HG03103 (cell line): ENCODE results near the gene OR51S1.
"Not testable (repeated sequence)": the region's sequence is repeated elsewhere in the genome, so short reads cannot be mapped to it uniquely, and the experiment has no call there.

Source experiments
- ATAC-seq: cut with Tn5 transposase; IDR thresholded peaks from one replicate; pipeline ENCODE4 v1.9.1; 2021; ENCODE audit warnings: low read depth; ENCODE audit not compliant: unreplicated experiment

Gene OR51S1

GRCh38 chr11:4809246-4809645, 39.8 kb downstream of the OR51S1 start:
- ATAC-seq = no peak

- no peak for ATAC-seq
Observed at GRCh38 chr11:4808476-4808875, 40.5 kb downstream of the OR51S1 start.

GRCh38 chr11:4804280-4804679, 44.7 kb downstream of the OR51S1 start, which contains the start of gene OR52R1:
OR52R1 (minus strand) TSS chr11:4804380; CDS start chr11:4804380, 0 bp downstream.
- no peak for ATAC-seq

GRCh38 chr11:4801316-4801715, 47.7 kb downstream of the OR51S1 start:
- not testable (repeated sequence) for ATAC-seq

GRCh38 chr11:4798427-4799183, 50.4 kb downstream of the OR51S1 start:
- no peak for ATAC-seq
